GM12878 (cell line): ENCODE data around the gene MYL12B.

ENCODE experiments used
- CEBPB ChIP-seq, 2 experiments: fragments of 150-350 bp in 1 of 2; IDR thresholded peaks; 2 replicates each; pipeline ENCODE4 v1.6.1; 2012 to 2014; ENCODE audit warnings: low read depth in 2 of 2, low read length in 2 of 2, borderline replicate concordance in 1 of 2, inconsistent platforms in 1 of 2
- EZH2 ChIP-seq: IDR thresholded peaks from 2 replicates; pipeline ENCODE4 v1.6.1; 2012; ENCODE audit warnings: low read depth, mild to moderate bottlenecking, control low read depth, inconsistent platforms, low read length, borderline replicate concordance; ENCODE audit not compliant: control insufficient read depth
- IKZF2 ChIP-seq, 2 experiments: fragments of 450-650 bp; IDR thresholded peaks; 2 replicates each; pipeline ENCODE4 v1.6.1; 2017; ENCODE audit warnings: mild to moderate bottlenecking in 2 of 2, moderate library complexity in 2 of 2
- JUNB ChIP-seq: IDR thresholded peaks from 2 replicates; pipeline ENCODE4 v1.6.1; 2016; ENCODE audit warnings: antibody characterized with exemption, mild to moderate bottlenecking
- JUND ChIP-seq: IDR thresholded peaks from 2 replicates; pipeline ENCODE4 v1.6.1; 2012; ENCODE audit warnings: low read depth, mild to moderate bottlenecking, low read length, improper control_type of control experiment, moderate library complexity
- MXI1 ChIP-seq: fragments of 150-350 bp; IDR thresholded peaks from 2 replicates; pipeline ENCODE4 v1.6.1; 2011; ENCODE audit warnings: low read depth, mild to moderate bottlenecking, inconsistent platforms, low read length, improper control_type of control experiment
- POLR2AphosphoS5 ChIP-seq: IDR thresholded peaks from 2 replicates; pipeline ENCODE4 v1.6.1; 2011; ENCODE audit warnings: mild to moderate bottlenecking, low read length, inconsistent platforms
- POU2F2 ChIP-seq: IDR thresholded peaks from 3 replicates; pipeline ENCODE4 v1.6.1; 2011; ENCODE audit warnings: low read depth, mild to moderate bottlenecking, low read length, borderline replicate concordance
- SMC3 ChIP-seq: IDR thresholded peaks from 2 replicates; pipeline ENCODE4 v1.6.1; 2011; ENCODE audit warnings: low read length, improper control_type of control experiment, borderline replicate concordance
- TARDBP ChIP-seq: IDR thresholded peaks from 2 replicates; pipeline ENCODE4 v1.6.1; 2016; ENCODE audit warnings: borderline replicate concordance
- YY1 ChIP-seq: IDR thresholded peaks from 2 replicates; pipeline ENCODE4 v1.6.1; 2011; ENCODE audit warnings: low read depth, mild to moderate bottlenecking, low read length
- TF ChIP-seq, protein P1 (sequence below), 3 experiments: IDR thresholded peaks in 2 of 3; conservative IDR thresholded peaks in 1 of 3; 2 replicates each; pipeline ENCODE4 v1.5.1; 2011; ENCODE audit warnings: low read depth in 3 of 3, low read length in 3 of 3, mild to moderate bottlenecking in 3 of 3, control low read depth in 2 of 3, moderate library complexity in 2 of 3, inconsistent platforms in 1 of 3, mixed read lengths in 1 of 3; ENCODE audit not compliant: control insufficient read depth in 2 of 3, insufficient read depth in 1 of 3; ENCODE audit errors: extremely low read depth in 1 of 3
- TF ChIP-seq, protein P2 (sequence below): fragments of 450-650 bp; IDR thresholded peaks from 2 replicates; pipeline ENCODE4 v1.6.1; 2017; ENCODE audit warnings: mild to moderate bottlenecking

DNA sequence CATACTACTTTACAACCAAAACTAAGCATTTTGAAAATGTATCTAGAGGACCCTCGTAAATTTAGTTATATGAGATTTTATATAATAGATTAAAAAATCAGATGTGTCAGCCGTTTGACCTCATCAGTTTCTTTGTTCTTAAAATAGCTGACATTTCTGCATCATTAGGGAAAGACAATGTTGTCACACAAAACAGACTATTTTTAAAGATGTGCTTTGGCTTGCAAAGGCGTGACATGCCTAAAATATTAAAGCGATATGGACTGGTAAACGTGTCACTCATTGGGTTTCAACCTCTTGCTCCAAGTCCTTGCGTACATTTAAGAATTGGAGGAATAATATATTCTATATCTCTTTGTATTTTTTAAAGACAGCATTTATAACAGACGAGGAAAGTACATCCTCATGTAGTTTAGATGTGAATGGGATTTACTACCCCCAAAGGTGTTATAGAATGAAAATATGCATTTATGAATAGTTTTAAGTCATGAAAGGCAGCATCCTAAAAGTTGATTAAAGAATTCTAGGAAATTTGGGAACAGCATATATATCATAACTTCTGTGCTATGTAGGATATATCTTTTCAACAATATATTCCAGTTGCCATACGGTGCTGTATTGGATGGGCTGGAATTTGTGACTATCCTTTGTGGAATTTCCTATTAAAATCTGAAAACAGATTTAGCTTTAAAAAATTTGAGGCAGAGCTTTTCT, 10.5 kb upstream of the MYL12B start:
- TF ChIP-seq, protein P1, sequence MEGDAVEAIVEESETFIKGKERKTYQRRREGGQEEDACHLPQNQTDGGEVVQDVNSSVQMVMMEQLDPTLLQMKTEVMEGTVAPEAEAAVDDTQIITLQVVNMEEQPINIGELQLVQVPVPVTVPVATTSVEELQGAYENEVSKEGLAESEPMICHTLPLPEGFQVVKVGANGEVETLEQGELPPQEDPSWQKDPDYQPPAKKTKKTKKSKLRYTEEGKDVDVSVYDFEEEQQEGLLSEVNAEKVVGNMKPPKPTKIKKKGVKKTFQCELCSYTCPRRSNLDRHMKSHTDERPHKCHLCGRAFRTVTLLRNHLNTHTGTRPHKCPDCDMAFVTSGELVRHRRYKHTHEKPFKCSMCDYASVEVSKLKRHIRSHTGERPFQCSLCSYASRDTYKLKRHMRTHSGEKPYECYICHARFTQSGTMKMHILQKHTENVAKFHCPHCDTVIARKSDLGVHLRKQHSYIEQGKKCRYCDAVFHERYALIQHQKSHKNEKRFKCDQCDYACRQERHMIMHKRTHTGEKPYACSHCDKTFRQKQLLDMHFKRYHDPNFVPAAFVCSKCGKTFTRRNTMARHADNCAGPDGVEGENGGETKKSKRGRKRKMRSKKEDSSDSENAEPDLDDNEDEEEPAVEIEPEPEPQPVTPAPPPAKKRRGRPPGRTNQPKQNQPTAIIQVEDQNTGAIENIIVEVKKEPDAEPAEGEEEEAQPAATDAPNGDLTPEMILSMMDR (IDR thresholded peaks at IDR 0.05 in 2 of 3, conservative IDR thresholded peaks at IDR 0.05 in 1 of 3; ENCODE audit: control insufficient read depth in 2 of 3, extremely low read depth in 1 of 3, insufficient read depth in 1 of 3, low read depth in 3 of 3, low read length in 3 of 3): no peak
- TF ChIP-seq, protein P2, sequence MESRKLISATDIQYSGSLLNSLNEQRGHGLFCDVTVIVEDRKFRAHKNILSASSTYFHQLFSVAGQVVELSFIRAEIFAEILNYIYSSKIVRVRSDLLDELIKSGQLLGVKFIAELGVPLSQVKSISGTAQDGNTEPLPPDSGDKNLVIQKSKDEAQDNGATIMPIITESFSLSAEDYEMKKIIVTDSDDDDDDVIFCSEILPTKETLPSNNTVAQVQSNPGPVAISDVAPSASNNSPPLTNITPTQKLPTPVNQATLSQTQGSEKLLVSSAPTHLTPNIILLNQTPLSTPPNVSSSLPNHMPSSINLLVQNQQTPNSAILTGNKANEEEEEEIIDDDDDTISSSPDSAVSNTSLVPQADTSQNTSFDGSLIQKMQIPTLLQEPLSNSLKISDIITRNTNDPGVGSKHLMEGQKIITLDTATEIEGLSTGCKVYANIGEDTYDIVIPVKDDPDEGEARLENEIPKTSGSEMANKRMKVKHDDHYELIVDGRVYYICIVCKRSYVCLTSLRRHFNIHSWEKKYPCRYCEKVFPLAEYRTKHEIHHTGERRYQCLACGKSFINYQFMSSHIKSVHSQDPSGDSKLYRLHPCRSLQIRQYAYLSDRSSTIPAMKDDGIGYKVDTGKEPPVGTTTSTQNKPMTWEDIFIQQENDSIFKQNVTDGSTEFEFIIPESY: no peak
- no peak for TF ChIP-seq JUNB
- TF ChIP-seq POLR2AphosphoS5: no peak; the same call in 1 of the 2 replicates
- no peak for TF ChIP-seq SMC3
- no peak for TF ChIP-seq JUND
- TF ChIP-seq EZH2: no peak
- no peak for TF ChIP-seq CEBPB (IDR thresholded peaks at IDR 0.05; ENCODE audit: borderline replicate concordance in 1 of 2, low read depth in 2 of 2, low read length in 2 of 2)
- TF ChIP-seq YY1: no peak
- no peak for TF ChIP-seq IKZF2 (IDR thresholded peaks at IDR 0.05)
- TF ChIP-seq POU2F2: 0 out of 3 replicates have a peak, but pooled peaks have one; percentile 17
- no peak for TF ChIP-seq TARDBP
- no peak for TF ChIP-seq MXI1
